H1 (cell line): ENCODE data around the gene LHFPL3. TPM values are rescaled to one million over a fixed set of nuclear protein-coding genes. Genes with fewer than 3 reads are reported as not detected.

Source experiments
- ASH2L ChIP-seq: fragments of 200-600, 300-600 bp; sonication (generic); IDR thresholded peaks from one replicate; pipeline ENCODE4 v1.7.1; 2017; ENCODE audit warnings: low read length
- BRCA1 ChIP-seq: IDR thresholded peaks from 2 replicates; pipeline ENCODE4 v1.6.1; 2012; ENCODE audit warnings: low read depth, low read length, improper control_type of control experiment
- CHD7 ChIP-seq: fragments of 300-600 bp; sonication (generic); IDR thresholded peaks from 2 replicates; pipeline ENCODE4 v1.7.1; 2012; ENCODE audit warnings: low read length, moderate library complexity, mild to moderate bottlenecking, inconsistent platforms; ENCODE audit not compliant: insufficient replicate concordance
- KDM1A ChIP-seq: fragments of 200-600, 300-600 bp; sonication (generic); IDR thresholded peaks from 2 replicates; pipeline ENCODE4 v1.7.1; 2016; ENCODE audit warnings: mild to moderate bottlenecking, low read length, borderline replicate concordance
- SP1 ChIP-seq: IDR thresholded peaks from 2 replicates; pipeline ENCODE4 v1.6.1; 2011; ENCODE audit warnings: low read depth, low read length
- SP4 ChIP-seq: IDR thresholded peaks from 2 replicates; pipeline ENCODE4 v1.6.1; 2012; ENCODE audit warnings: low read length, inconsistent platforms
- ZNF274 ChIP-seq: IDR thresholded peaks from 2 replicates; pipeline ENCODE4 v1.7.0; 2012; ENCODE audit warnings: low read length, borderline replicate concordance; ENCODE audit errors: extremely low read depth
- polyA plus RNA-seq, 7 experiments: library from polyadenylated mRNA; depleted of rRNA in 3 of 7; stranded (reverse) in 5 of 7; unstranded in 2 of 7; fragments of >200 nt in 5 of 7; fragments of 200-250 nt in 2 of 7; gene quantifications; 1 replicate in 5 of 7; 2 replicates in 1 of 7; 4 replicates in 1 of 7; pipeline versions ENCODE4 v1.2.1 to v1.2.3, GENCODE V29; 2011 to 2013; ENCODE audit warnings: missing spikeins in 2 of 7, mixed read lengths in 2 of 7
- total RNA-seq: library from RNA; stranded (reverse); fragmentation: NEBNext Ultra II Directional; extraction: Animal tissue kit (Norgen Biotek cat#: 25700); gene quantifications from 2 replicates; pipeline ENCODE4 v1.2.1, GENCODE V29; 2021

The LHFPL3 gene
- total and polyA plus RNA-seq, 2 of the 8 experiments (the other 6 are each of a cell fraction or from before 2014, with no cell fraction given): 0.24 to 0.50 TPM

DNA sequence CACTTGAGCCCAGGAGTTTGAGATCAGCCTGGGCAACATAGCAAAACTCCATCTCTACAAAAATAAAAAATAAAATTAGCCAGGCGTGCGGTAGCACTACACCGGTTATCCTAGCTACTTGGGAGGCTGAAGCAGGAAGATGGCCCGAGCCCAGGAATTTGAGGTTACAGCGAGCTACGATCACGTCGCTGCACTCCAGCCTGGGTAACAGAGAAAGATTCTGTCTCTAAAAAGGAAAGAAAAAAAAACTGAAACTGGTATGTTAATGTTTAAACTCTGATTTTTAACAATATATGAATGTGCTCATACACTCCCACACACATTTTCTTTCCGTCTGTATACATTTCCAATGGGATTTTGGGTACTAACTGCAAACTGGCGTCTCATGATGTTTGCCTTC is 545.0 kb downstream of the LHFPL3 start (continued):
- no peak for TF ChIP-seq CHD7
- TF ChIP-seq ZNF274: no peak
- TF ChIP-seq SP4: no peak
- TF ChIP-seq BRCA1: no peak
- no peak for TF ChIP-seq ASH2L
- no peak for TF ChIP-seq KDM1A
- TF ChIP-seq SP1: no peak
